Activated CD8-positive, alpha-beta memory T cell treated with anti-CD3 and anti-CD28 coated beads for 36 hours (primary cell): ENCODE measurements around the gene CNOT3. TPM values are rescaled to one million over a fixed set of nuclear protein-coding genes. Genes with fewer than 3 reads are reported as not detected.

Source experiments
- CTCF ChIA-PET: fragments of 350-600 bp; sonication (Branson Sonifier 250); formaldehyde crosslinking; loops from one replicate; lab custom pipeline; 2021; ENCODE audit warnings: antibody characterized with exemption; lab: Charles Lee
- POLR2A ChIA-PET: fragments of 350-600 bp; sonication (Branson Sonifier 250); formaldehyde crosslinking; loops from one replicate; lab custom pipeline; 2021; ENCODE audit warnings: antibody characterized with exemption; lab: Charles Lee
- total RNA-seq, 2 experiments: library from RNA; stranded (reverse); gene quantifications; one replicate each; pipeline ENCODE4 v1.2.3, GENCODE V29; 2021

Gene CNOT3
- total RNA-seq, 2 experiments from 2014 or later: 65.2 to 68.5 TPM

- CTCF ChIA-PET: interaction anchor here (0.7 to 2.1 kb wide), 3 partner anchors 11 to 45 kb away, joined by 3 to 7 read pairs (median 5); partner anchors contain the start of gene LENG1
- POLR2A ChIA-PET: interaction anchor here (2.2 to 2.4 kb wide), 2 partner anchors 12 to 23 kb away, joined by 13 to 15 read pairs; partner anchors contain the start of genes CNOT3 and NDUFA3
Measured at GRCh38 chr19:54114340-54115108, 23.0 kb upstream of the CNOT3 start.

GRCh38 chr19:54115109-54116063 is 22.2 kb upstream of the CNOT3 start, which contains the start of the genes PRPF31 and TFPT:
TSS of gene PRPF31 (plus strand) at chr19:54115754. CDS start at chr19:54118279, 2,525 bp downstream.
TSS of gene TFPT (minus strand) at chr19:54115657. CDS start at chr19:54115269, 388 bp downstream.
- ChIA-PET CTCF (interaction anchor here (0.5 to 2.1 kb wide), 4 partner anchors 11 to 372 kb away, joined by 4 to 7 read pairs (median 4); partner anchors contain the start of gene LENG1), POLR2A (interaction anchor here (2.2 to 2.4 kb wide), 2 partner anchors 13 to 22 kb away, joined by 13 to 15 read pairs; partner anchors contain the start of genes CNOT3 and NDUFA3)

DNA sequence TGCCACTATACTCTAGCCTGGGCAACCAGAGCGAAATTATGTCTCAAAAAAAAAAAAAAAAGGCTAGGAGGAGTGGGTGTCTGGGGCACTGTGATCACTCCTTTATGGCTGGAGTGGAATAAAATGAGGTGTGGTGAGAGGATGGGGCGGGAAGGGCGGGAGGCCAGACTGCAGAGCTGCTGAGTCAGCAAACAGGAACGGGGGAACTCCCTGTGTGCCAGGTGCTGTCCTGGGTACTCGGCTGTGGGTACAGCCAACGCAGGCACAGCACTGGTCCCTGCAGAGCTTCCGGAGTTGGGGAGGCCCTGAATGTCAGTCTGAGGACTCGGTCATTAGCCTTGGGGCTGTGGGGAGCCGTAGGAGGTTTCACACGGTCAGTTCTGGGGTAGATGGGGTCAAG is 16.3 kb upstream of the CNOT3 start:
- CTCF ChIA-PET: no interaction called here

DNA sequence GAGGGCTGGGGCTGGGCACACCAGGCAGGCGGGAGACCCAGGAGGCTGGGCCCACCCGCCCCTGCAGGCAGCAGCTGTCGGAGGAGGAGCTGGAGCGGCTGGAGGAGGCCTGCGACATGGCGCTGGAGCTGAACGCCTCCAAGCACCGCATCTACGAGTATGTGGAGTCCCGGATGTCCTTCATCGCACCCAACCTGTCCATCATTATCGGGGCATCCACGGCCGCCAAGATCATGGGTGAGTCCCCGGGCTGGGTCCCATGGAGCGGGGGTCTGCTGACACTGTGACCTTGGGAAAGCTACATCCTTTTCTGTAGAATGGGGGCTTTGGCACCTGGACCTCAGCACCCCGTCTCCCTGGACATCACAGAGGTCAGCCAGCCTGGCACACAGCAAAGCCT is 13.9 kb upstream of the CNOT3 start:
- ChIA-PET CTCF (no interaction called here), POLR2A (no interaction called here)

More for the DNA sequence above, 16.3 kb upstream of the CNOT3 start:
- POLR2A ChIA-PET: interaction anchor here (0.6 to 0.7 kb wide), 2 partner anchors 17 to 261 kb away, joined by 3 to 7 read pairs; no protein-coding TSS in a partner anchor

- ChIA-PET CTCF (no interaction called here), POLR2A (no interaction called here)
Measured at GRCh38 chr19:54124393-54124792, 13.2 kb upstream of the CNOT3 start.

DNA sequence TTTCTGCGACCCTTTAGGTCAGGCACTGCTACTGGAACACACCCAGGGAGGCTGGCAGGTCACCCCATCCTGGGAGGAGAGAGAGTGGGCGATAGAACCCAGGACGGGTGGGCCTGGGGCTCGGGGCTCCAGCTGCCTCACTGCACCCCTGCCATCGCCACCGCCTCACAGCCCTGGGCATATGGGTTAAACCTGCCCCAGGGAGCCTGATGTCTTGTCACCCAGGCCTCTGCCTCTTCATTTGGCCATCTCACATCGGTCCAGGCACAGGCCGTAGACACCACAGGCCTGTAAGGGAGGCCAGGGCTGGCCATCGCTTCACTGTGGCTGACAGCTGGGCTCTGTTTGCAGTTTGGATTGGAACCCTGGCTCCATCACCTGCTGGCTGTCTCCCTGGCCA is 11.8 kb upstream of the CNOT3 start:
- POLR2A ChIA-PET: no interaction called here
- CTCF ChIA-PET: no interaction called here

- ChIA-PET POLR2A (no interaction called here), CTCF (no interaction called here)
Measured at GRCh38 chr19:54127688-54128440, 9.7 kb upstream of the CNOT3 start.

GRCh38 chr19:54128441-54128725 is 9.2 kb upstream of the CNOT3 start:
- ChIA-PET POLR2A (no interaction called here), CTCF (no interaction called here)

DNA sequence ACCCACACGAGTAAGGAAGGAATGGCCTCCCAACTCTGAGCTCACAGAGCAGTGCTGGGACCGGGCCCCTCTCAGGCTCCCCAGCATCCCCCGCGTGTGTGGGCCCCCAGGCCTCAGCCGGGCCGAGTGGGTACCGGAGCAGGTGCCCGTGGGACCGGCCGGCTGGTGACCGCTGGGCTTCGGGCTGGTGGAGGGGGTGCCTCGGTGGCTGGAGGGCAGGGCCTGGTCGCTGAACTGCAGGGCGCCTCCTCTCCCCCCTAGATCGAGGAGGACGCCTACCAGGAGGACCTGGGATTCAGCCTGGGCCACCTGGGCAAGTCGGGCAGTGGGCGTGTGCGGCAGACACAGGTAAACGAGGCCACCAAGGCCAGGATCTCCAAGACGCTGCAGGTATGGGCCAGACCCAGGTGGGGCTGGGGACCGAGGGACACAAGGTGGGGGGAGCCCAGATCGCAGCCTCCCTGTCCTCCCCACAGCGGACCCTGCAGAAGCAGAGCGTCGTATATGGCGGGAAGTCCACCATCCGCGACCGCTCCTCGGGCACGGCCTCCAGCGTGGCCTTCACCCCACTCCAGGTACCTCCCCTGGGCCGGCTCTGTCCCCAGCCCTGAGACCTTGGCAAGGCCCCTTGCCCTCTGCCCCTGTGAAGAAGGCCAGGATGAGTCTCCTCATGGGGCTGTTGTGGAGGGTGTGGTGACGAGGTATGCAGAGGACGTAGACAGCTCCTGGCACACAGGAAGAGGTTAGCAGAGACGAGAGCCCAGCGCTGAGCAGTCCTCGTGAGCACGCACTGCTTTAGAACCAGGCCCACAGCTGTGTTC is 8.6 kb upstream of the CNOT3 start:
- ChIA-PET POLR2A (no interaction called here), CTCF (no interaction called here)

GRCh38 chr19:54129617-54129996 is 8.0 kb upstream of the CNOT3 start:
- ChIA-PET POLR2A (no interaction called here), CTCF (no interaction called here)

DNA sequence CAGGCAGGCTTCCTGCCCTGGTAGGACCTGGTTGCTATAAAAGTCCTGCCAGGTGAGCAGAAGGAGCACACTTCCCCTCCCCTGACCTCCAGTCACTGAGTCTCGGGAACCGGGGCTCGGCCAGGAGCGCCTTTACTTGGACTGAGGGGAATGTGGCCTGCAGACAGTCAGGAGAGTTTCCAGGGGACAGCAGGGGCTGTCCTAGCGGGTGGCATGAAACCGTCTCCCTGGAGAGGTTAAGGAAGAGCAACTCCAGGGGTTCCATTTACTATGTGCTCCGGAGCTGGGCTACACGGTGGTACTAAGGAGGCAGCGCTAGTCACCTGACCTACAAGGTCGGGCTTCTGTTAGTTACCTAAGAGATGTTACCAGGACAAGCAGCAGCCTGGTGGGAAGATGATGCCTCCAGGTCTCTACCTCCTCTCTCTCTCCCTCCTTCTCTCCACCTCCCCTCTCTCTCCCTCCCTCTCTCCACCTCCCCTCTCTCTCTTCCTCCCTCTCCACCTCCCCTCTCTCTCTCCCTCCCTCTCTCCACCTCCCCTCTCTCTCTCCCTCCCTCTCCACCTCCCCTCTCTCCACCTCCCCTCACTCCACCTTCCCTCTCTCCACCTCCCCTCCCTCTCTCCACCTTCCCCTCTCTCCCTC is 4.1 kb upstream of the CNOT3 start:
- ChIA-PET CTCF (no interaction called here), POLR2A (no interaction called here)

DNA sequence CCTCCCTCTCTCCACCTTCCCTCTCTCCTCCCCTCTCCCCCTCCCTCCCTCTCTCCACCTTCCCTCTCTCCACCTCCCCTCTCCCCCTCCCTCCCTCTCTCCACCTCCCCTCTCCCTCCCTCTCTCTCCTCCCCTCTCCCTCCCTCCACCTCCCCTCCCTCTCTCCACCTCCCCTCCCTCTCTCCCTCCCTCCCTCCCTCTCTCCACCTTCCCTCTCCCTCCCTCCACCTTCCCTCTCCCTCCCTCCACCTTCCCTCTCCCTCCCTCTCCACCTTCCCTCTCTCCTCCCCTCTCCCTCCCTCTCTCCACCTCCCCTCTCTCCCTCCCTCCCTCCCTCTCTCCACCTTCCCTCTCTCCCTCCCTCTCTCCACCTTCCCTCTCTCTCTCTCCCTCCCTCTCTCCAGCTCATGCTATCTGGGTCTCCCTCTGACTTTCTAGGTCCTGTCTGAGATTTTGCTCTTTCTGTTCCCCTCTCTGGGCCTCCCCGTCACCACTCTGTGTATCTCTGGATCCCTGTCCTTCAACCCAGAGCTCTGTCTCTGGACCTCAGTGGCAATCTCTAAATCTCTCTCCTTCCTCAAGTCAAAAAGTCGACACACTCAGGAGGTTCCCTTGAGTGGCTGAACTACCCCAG is 3.5 kb upstream of the CNOT3 start:
- ChIA-PET POLR2A (no interaction called here), CTCF (no interaction called here)

- CTCF ChIA-PET: interaction anchor here (0.5 to 1.4 kb wide), 4 partner anchors 23 to 261 kb away, joined by 3 to 7 read pairs (median 4); partner anchors contain the start of gene LENG1
- POLR2A ChIA-PET: interaction anchor here (0.9 to 3.6 kb wide), 6 partner anchors 14 to 55 kb away, joined by 3 to 15 read pairs (median 5); partner anchors contain the start of genes MBOAT7, NDUFA3, PRPF31 and TFPT
Measured at GRCh38 chr19:54136086-54136863, 1.3 kb upstream of the CNOT3 start.

DNA sequence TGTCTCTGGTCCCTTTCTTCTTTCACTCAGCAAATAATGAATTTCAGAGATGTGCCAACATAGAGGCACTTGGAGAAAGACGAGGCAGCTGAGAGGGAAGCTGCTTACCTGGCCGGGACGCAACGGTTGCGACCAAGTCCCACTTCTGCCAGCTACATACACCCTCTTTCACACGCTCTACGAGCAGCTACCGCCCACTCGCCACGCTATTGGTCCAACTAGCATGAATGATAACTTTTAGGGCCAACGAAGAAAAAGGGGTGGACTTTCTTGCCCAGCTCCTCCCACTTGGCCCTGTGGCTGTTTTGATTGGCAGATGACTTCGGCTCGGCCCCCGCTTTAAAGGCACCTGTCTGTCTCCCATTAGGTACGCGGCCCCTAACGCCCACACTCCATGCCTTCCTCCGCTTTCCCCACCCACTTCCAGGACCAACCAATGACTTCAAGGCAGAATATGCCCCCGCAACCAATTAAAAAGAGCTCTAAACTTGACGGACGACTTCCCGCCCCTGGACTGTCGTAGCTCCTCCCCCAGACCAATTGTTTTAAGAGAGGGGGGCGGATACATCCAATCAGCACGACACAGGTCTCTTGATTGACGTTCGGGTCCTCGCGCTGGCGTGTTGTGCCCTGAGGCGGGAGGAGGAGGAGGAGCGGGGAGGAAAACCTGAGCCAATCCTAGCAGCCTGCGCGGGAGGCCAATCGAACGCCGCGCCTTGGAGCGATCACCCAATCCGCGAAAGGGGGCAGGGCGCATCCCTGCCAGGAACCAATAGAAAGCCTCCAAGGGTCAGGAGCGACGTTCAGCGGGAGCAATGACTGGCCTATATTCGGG is 481 bp upstream of the CNOT3 start:
- CTCF ChIA-PET: interaction anchor here (1.0 to 1.4 kb wide), 4 partner anchors 22 to 42 kb away, joined by 3 to 7 read pairs (median 3); partner anchors contain the start of gene LENG1

More for the DNA sequence above, 481 bp upstream of the CNOT3 start:
- POLR2A ChIA-PET: interaction anchor here (0.9 to 3.6 kb wide), 8 partner anchors 14 to 64 kb away, joined by 3 to 15 read pairs (median 5); partner anchors contain the start of genes LENG1, MBOAT7, NDUFA3 and PRPF31
